Diencephalon (tissue), 1 donor: ENCODE data around the gene PPM1M. TPM values are rescaled to one million over a fixed set of nuclear protein-coding genes. Genes with fewer than 3 reads are reported as not detected.

Source experiments
- small RNA-seq: library from RNA; depleted of rRNA; stranded (forward); fragments of <200 nt; gene quantifications from one replicate; pipeline ENCODE3, GENCODE V24; 2014
- total RNA-seq: library from RNA; depleted of rRNA; stranded (reverse); fragments of >200 nt; gene quantifications from one replicate; pipeline ENCODE4 v1.2.3, GENCODE V29; 2014

Gene PPM1M, protein sequence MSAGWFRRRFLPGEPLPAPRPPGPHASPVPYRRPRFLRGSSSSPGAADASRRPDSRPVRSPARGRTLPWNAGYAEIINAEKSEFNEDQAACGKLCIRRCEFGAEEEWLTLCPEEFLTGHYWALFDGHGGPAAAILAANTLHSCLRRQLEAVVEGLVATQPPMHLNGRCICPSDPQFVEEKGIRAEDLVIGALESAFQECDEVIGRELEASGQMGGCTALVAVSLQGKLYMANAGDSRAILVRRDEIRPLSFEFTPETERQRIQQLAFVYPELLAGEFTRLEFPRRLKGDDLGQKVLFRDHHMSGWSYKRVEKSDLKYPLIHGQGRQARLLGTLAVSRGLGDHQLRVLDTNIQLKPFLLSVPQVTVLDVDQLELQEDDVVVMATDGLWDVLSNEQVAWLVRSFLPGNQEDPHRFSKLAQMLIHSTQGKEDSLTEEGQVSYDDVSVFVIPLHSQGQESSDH
- 7.4 TPM for total RNA-seq

DNA sequence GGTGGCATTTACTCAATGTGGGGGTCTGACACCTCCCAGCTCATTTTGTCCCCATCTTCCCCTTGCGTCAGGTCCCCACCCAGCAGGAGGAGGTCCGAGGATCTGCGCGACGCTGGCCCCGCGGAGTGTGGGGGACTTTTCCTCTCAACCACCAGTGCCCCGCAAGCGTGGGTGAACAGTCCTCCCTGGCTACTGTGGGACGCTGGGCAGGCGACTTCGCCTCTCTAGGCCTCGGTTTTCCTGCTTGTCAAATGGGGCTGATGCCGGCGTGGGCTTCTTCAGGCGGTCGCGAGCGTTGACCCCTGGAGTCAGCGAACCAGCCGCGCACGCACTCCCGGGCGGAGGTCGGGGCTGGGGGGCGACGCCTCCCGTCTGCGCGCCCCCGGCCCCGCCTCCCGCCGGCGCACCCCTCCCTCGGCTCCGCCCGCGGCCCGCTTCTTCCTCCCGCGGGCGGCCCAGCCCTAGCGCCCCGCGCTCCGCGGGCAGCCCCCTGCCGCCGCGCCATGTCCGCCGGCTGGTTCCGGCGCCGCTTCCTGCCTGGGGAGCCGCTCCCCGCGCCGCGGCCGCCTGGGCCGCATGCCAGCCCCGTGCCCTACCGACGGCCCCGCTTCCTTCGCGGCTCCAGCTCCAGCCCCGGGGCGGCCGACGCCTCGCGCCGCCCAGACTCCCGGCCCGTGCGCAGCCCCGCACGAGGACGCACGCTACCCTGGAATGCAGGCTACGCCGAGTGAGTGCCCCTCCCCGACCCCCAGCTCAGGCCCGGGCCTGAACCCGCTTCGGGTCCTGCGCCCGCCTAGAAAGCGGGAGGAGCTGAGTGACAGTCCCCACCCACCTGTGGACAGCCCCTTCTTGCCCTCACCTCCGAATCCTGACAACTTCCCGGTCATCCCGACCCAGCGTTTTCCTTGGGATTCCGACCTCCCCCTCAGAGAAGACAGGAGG lies at the start of gene PPM1M:
Gene PPM1M, plus strand, starts transcription at position 438 of the 942 bp plus-strand sequence. Its CDS starts 66 bp downstream, at position 504.

GRCh38 chr3:52197842-52198625 lies 47.5 kb upstream of the PPM1M start, which contains the start of gene ALAS1:
TSS of gene ALAS1 (plus strand) at chr3:52198160. CDS start at chr3:52199242, 1,082 bp downstream.

DNA sequence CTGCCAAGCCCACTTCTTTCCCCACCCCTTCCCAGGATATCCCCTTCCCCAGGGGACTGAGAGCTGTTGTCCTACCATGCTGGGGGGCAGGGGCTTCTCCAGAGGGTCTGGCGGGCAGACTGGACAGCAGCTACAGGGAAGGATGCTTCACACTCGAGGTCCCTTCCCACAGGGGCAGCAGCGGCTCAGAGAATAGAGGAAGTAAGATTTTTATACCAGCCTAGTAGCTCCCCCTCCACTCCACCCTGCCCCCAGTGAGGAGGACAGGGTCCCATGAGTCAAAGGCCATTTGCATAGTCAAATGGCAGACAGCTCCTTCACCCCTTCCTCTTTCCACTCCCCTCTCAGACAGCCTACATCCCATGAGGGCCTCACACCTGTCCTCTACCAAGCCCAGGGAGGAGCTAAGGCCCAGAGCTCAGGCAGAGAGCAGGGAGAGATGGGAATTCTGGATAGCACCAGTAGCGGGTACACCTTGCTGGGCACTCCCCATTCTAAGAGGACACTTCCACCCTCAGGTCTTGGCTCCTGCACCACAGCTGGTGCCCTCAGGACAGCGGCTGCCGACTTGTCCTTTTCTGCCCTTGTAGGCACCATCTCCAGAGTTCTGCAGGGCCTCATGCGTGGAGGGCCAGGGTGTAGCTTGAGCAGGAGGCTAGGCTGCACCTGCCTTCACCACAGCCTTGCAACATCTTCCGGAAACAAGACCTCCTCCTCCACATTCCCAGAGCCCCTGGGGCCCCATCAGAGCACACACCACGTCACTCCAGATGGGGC lies 19.9 kb upstream of the PPM1M start, which contains the start of gene TLR9:
Gene TLR9, minus strand, starts transcription at position 194 of the 777 bp plus-strand sequence. Its CDS starts 116 bp downstream, at position 78.

DNA sequence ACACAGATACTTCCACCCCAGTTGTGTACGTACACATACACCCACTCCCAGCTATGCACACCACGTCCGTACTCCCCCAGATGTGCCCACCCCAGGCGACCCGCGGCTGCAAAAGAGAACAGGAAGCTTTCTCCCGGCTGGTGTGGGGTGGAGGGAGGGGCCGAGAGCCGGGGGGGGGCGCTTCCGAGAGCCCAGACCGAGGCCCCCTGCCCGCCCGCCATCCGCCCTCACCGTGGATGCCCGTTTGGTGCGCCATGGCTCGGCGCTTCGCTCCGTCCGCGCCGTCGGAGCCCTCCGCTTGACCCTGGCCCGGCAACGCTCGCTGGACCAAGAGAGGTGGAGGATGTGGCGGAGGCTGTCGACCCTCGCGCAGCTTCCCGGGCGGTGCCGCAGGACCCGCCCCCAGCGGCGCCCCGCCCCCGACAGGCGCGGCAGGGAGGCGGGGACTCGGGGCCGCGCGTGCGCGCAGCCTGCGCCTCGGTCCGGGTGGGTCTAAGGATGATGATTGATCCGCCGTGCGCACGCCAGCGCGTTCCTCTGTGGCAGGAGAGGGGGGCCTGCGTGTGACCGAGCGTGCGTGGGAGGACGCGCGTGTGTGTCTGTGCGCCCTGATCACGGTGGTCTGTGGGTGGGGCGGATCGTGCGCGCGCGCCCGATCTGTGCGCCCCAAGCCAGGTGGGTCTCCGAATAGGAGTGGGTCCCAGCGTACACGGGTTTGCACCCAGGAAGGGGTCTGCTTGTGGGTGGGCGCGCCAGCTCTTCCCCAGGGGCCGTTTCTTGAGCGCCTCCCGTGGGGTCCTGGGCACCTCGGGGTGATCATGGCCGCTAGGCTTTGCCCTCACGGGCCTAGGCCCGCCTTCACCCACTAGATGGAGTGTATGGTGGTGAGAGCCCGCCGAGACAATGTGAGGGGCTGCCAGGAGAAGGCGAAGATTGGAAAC lies 6.5 kb upstream of the PPM1M start, which contains the start of gene TWF2:
Gene TWF2, minus strand, starts transcription at position 398 of the 941 bp plus-strand sequence. Its CDS starts 142 bp downstream, at position 256.

DNA sequence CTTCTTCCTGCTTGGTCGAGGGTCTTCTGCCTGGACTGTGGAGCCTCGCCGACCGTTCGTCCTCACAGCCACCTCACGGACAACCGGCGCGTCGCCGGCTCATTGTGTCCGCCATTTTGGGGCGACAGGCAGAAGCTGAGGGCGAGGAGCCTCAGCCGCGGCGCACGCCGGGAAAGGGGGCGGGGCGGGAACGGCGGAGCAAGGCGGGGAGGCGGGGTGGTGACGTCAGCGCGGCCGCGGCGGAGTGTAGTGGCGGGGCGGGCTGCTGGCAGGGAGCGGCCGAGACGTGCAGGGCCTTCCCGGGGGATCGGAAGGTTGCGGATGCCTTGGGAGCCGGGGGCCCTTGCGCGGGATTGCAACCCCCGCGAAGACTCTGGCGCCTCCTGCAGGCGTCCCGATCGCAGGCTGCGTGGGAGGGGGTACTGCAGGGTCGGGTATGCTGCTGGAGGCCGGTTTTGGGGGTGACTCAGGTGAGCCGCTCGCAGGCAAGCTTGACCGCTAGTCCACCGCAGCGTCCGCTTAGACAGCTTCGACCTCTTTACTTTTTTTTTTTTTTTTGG lies 33.0 kb downstream of the PPM1M start, which contains the start of gene WDR82:
Gene WDR82, minus strand, starts transcription at position 140 of the 560 bp plus-strand sequence. CDS start 288 bp downstream, outside the sequence.

Small RNAs within 50 kb of the gene (small RNA-seq; reads per million reads assigned to genes)
- 39.3 reads per million, percentile 96 among the genes with 10 or more reads in this experiment for gene MIR135A1
- 4,221 reads per million, percentile 100 among the genes with 10 or more reads in this experiment for gene MIRLET7G

Other genes starting within 250 kb of the PPM1M start
- gene RPL29, start 249.9 kb upstream of the PPM1M start, total RNA-seq = 715 TPM
- 9.5 TPM for gene DUSP7, start 189.2 kb upstream of the PPM1M start, total RNA-seq
- 5.1 TPM for gene POC1A, start 91.3 kb upstream of the PPM1M start, total RNA-seq
- 50.7 TPM for gene ALAS1, start 47.6 kb upstream of the PPM1M start, total RNA-seq
- under 0.01 TPM for gene TLR9, start 20.1 kb upstream of the PPM1M start, total RNA-seq
- 24.0 TPM for gene TWF2, start 6.6 kb upstream of the PPM1M start, total RNA-seq
- 162 TPM for gene WDR82, start 32.9 kb downstream of the PPM1M start, total RNA-seq
- gene GLYCTK, start 42.1 kb downstream of the PPM1M start, total RNA-seq = 2.3 TPM
- gene DNAH1, start 70.6 kb downstream of the PPM1M start, total RNA-seq = 2.5 TPM
- gene BAP1, start 164.2 kb downstream of the PPM1M start, total RNA-seq = 81.2 TPM
- 6.9 TPM for gene PHF7, start 164.9 kb downstream of the PPM1M start, total RNA-seq
- 4.4 TPM for gene SEMA3G, start 199.3 kb downstream of the PPM1M start, total RNA-seq
- not detected for gene TNNC1, start 208.3 kb downstream of the PPM1M start, total RNA-seq
- 103 TPM for gene NISCH, start 209.8 kb downstream of the PPM1M start, total RNA-seq
- 16.8 TPM for gene STAB1, start 249.6 kb downstream of the PPM1M start, total RNA-seq